GM12864 (cell line): ENCODE measurements around the gene EDRF1.

Source experiments
- DNase-seq: peaks from one replicate; pipeline ENCODE4 v3.0.0-alpha.2; 2011; ENCODE audit warnings: low read depth
- H3K4me3 ChIP-seq: 2 replicates; pipeline ENCODE4 v1.5.1; 2011; ENCODE audit warnings: mild to moderate bottlenecking, low read depth, low read length, control low read depth
- CTCF ChIP-seq: IDR thresholded peaks from 2 replicates; pipeline ENCODE4 v1.5.1; 2011; ENCODE audit warnings: low read depth, mild to moderate bottlenecking, moderate library complexity, low read length, control low read depth, inconsistent platforms; ENCODE audit errors: missing control alignments

Gene EDRF1

GRCh38 chr10:125727436-125727835 is 7.9 kb downstream of the EDRF1 start:
- TF ChIP-seq CTCF: no peak
- no peak overlapping the region for H3K4me3 ChIP-seq
- DNase-seq: no peak

GRCh38 chr10:125734148-125734547 is 14.6 kb downstream of the EDRF1 start:
- H3K4me3 ChIP-seq: no peak overlapping the region
- no peak for DNase-seq
- TF ChIP-seq CTCF: no peak

GRCh38 chr10:125734823-125735222 is 15.3 kb downstream of the EDRF1 start:
- peak; percentile 1 for TF ChIP-seq CTCF
- DNase-seq: no peak
- H3K4me3 ChIP-seq: no peak overlapping the region

- H3K4me3 ChIP-seq: no peak overlapping the region
- TF ChIP-seq CTCF: no peak
- no peak for DNase-seq
Measured at GRCh38 chr10:125738206-125738605, 18.7 kb downstream of the EDRF1 start.

- no peak overlapping the region for H3K4me3 ChIP-seq
- TF ChIP-seq CTCF: no peak
- DNase-seq: no peak
Measured at GRCh38 chr10:125739994-125740679, 20.6 kb downstream of the EDRF1 start.

GRCh38 chr10:125742465-125742864 is 23.0 kb downstream of the EDRF1 start:
- TF ChIP-seq CTCF: no peak
- H3K4me3 ChIP-seq: no peak overlapping the region
- no peak for DNase-seq

GRCh38 chr10:125744909-125745308 is 25.4 kb downstream of the EDRF1 start:
- no peak overlapping the region for H3K4me3 ChIP-seq
- TF ChIP-seq CTCF: no peak
- no peak for DNase-seq
